ENCODE measurements around the gene ALPP.

ALPP gene

DNA sequence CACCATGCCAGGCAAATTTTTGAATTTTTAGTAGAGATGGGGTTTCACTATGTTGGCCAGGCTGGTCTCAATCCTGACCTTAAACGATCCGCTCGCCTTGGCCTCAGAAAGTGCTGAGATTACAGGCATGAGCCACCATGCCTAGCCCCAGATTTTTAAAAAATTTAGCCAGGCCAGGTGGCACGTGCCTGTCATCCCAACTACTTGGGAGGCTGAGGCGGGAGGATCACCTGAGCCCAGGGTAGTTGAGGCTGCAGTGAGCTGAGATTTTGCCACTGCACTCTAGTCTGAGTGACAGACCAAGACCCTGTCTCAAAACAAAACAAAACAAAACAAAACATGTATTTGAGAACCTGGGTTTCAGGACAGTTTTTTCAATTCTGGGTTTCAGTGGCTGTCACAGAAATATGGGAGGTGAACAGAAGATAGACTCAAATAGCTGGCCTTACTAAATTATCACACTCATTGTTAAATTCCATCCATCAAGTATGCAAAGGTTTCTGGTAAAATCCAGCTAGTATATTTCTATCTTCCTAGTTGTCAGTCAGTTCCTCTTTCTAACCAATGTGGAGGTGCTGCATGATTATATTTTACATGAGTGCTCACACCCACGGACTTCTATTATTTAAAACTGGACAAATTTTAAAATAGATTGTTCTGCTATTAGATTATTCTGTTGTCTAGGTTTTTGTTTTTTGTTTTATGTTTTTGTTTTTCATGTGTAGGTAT, 33.5 kb downstream of the ALPP start:
- H3K27ac ChIP-seq (replicated peaks): no peak overlapping the region
- H3K27me3 ChIP-seq (ENCODE audit: insufficient read depth, poor library complexity, severe bottlenecking): peaks cover 13% of the 10 kb centered on the region
- H3K4me3 ChIP-seq (replicated peaks; ENCODE audit: insufficient read depth, low read length): no peak overlapping the region
- no peak for DNase-seq (ENCODE audit: low read depth in 1 of 2, low spot score in 1 of 2)
- TF ChIP-seq SPI1 (IDR thresholded peaks at IDR 0.05; ENCODE audit: borderline replicate concordance, low read depth): peak; percentile 71
- TF ChIP-seq, protein P1, sequence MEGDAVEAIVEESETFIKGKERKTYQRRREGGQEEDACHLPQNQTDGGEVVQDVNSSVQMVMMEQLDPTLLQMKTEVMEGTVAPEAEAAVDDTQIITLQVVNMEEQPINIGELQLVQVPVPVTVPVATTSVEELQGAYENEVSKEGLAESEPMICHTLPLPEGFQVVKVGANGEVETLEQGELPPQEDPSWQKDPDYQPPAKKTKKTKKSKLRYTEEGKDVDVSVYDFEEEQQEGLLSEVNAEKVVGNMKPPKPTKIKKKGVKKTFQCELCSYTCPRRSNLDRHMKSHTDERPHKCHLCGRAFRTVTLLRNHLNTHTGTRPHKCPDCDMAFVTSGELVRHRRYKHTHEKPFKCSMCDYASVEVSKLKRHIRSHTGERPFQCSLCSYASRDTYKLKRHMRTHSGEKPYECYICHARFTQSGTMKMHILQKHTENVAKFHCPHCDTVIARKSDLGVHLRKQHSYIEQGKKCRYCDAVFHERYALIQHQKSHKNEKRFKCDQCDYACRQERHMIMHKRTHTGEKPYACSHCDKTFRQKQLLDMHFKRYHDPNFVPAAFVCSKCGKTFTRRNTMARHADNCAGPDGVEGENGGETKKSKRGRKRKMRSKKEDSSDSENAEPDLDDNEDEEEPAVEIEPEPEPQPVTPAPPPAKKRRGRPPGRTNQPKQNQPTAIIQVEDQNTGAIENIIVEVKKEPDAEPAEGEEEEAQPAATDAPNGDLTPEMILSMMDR (IDR thresholded peaks at IDR 0.05; ENCODE audit: insufficient read depth, low read length): no peak

DNA sequence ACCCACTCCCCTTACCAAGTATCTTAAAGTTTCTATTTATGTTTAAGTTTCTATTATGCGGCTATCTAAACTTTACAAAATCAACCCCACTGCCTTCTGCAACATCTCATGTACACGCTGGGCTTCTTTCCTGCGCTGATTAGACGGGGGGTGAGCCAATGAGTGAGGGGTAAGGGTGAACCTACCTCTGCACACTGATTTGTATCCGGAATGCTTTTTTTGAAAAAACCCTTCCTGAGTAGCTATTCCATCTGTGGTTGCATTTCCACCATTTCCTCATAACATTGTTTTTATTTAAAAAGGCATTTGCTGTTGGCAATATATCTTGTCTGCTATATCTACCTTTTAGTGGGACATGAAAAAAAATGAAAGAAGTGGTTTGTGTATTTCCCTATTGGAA, 34.4 kb downstream of the ALPP start:
- Histone ChIP-seq H3K27ac (replicated peaks) (no peak overlapping the region), H3K27me3 (ENCODE audit: insufficient read depth, poor library complexity, severe bottlenecking) (peaks cover 16% of the 10 kb centered on the region), H3K4me3 (replicated peaks; ENCODE audit: insufficient read depth, low read length) (no peak overlapping the region)
- TF ChIP-seq GABPA (IDR thresholded peaks at IDR 0.05; ENCODE audit: low read depth) (no peak), POLR2AphosphoS5 (IDR thresholded peaks at IDR 0.05; ENCODE audit: low read depth) (no peak), SPI1 (IDR thresholded peaks at IDR 0.05; ENCODE audit: borderline replicate concordance, low read depth) (no peak)
- TF ChIP-seq, protein P2, sequence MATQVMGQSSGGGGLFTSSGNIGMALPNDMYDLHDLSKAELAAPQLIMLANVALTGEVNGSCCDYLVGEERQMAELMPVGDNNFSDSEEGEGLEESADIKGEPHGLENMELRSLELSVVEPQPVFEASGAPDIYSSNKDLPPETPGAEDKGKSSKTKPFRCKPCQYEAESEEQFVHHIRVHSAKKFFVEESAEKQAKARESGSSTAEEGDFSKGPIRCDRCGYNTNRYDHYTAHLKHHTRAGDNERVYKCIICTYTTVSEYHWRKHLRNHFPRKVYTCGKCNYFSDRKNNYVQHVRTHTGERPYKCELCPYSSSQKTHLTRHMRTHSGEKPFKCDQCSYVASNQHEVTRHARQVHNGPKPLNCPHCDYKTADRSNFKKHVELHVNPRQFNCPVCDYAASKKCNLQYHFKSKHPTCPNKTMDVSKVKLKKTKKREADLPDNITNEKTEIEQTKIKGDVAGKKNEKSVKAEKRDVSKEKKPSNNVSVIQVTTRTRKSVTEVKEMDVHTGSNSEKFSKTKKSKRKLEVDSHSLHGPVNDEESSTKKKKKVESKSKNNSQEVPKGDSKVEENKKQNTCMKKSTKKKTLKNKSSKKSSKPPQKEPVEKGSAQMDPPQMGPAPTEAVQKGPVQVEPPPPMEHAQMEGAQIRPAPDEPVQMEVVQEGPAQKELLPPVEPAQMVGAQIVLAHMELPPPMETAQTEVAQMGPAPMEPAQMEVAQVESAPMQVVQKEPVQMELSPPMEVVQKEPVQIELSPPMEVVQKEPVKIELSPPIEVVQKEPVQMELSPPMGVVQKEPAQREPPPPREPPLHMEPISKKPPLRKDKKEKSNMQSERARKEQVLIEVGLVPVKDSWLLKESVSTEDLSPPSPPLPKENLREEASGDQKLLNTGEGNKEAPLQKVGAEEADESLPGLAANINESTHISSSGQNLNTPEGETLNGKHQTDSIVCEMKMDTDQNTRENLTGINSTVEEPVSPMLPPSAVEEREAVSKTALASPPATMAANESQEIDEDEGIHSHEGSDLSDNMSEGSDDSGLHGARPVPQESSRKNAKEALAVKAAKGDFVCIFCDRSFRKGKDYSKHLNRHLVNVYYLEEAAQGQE (IDR thresholded peaks at IDR 0.05; ENCODE audit: insufficient replicate concordance, low read depth): no peak
- TF ChIP-seq, protein P1 (IDR thresholded peaks at IDR 0.05; ENCODE audit: insufficient read depth, low read length): no peak
- no peak for DNase-seq (ENCODE audit: low read depth in 1 of 2, low spot score in 1 of 2)

DNA sequence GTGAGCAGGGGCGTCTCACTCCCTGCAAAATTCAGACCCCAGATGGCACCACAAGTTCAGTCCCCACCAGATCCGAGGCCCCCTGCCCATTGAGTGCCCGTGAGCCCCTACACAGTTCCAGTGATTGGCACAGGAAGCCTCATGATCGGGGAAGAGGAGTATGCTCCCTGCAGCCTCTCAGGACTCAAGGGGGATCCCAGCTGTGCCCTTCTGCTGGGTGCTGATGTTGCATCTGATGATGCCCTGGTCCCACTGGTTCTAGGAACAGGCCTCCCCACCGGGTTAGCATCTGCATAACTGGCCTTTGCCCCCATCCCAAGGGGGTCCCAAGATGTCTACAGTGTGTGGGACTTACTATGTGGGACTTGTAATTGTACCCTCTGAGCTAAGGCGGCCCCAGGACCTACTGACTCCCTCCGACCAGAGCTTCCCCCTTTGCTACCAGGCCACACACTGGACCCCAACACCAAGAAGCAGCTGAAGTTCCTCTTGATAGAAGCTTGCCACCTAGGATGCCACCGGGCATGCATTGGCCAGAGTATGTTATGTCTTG, 36.7 kb downstream of the ALPP start:
- H3K27me3 ChIP-seq (ENCODE audit: insufficient read depth, poor library complexity, severe bottlenecking): peaks cover 39% of the 10 kb centered on the region
- TF ChIP-seq POLR2AphosphoS5 (IDR thresholded peaks at IDR 0.05; ENCODE audit: low read depth): no peak
- no peak for TF ChIP-seq GABPA (IDR thresholded peaks at IDR 0.05; ENCODE audit: low read depth)
- TF ChIP-seq SPI1 (IDR thresholded peaks at IDR 0.05; ENCODE audit: borderline replicate concordance, low read depth): no peak
- TF ChIP-seq, protein P2 (IDR thresholded peaks at IDR 0.05; ENCODE audit: insufficient replicate concordance, low read depth): no peak
- TF ChIP-seq, protein P1 (IDR thresholded peaks at IDR 0.05; ENCODE audit: insufficient read depth, low read length): no peak
- no peak overlapping the region for H3K4me3 ChIP-seq (replicated peaks; ENCODE audit: insufficient read depth, low read length)
- DNase-seq (ENCODE audit: low read depth in 1 of 2, low spot score in 1 of 2): no peak
- no peak overlapping the region for H3K27ac ChIP-seq (replicated peaks)

Data from HL-60 (cell line).